Measurements from ENCODE around the gene PDSS1.

The PDSS1 gene

GRCh38 chr10:26700884-26701630 lies 3.6 kb downstream of the PDSS1 start:
- DNase-seq: no peak

GRCh38 chr10:26703096-26703495 lies 5.6 kb downstream of the PDSS1 start:
- DNase-seq: no peak

- no peak for DNase-seq
Observed at GRCh38 chr10:26703974-26704373, 6.5 kb downstream of the PDSS1 start.

GRCh38 chr10:26706206-26706605 lies 8.7 kb downstream of the PDSS1 start:
- no peak for DNase-seq

- DNase-seq: no peak
Observed at GRCh38 chr10:26706936-26707335, 9.4 kb downstream of the PDSS1 start.

- DNase-seq: no peak
Observed at GRCh38 chr10:26711324-26711723, 13.8 kb downstream of the PDSS1 start.

GRCh38 chr10:26714415-26715136 lies 17.1 kb downstream of the PDSS1 start:
- no peak for DNase-seq

- DNase-seq: no peak
Observed at GRCh38 chr10:26715137-26715487, 17.6 kb downstream of the PDSS1 start.

- DNase-seq: no peak
Observed at GRCh38 chr10:26717476-26717875, 20.0 kb downstream of the PDSS1 start.

- no peak for DNase-seq
Observed at GRCh38 chr10:26721561-26721960, 24.1 kb downstream of the PDSS1 start.

- no peak for DNase-seq
Observed at GRCh38 chr10:26723016-26723415, 25.5 kb downstream of the PDSS1 start.

- DNase-seq: no peak
Observed at GRCh38 chr10:26725837-26726727, 28.6 kb downstream of the PDSS1 start.

- no peak for DNase-seq
Observed at GRCh38 chr10:26727005-26727404, 29.5 kb downstream of the PDSS1 start.

GRCh38 chr10:26728957-26729356 lies 31.5 kb downstream of the PDSS1 start:
- no peak for DNase-seq

GRCh38 chr10:26729395-26729794 lies 31.9 kb downstream of the PDSS1 start:
- no peak for DNase-seq

- DNase-seq: no peak
Observed at GRCh38 chr10:26730552-26730951, 33.1 kb downstream of the PDSS1 start.

- no peak for DNase-seq
Observed at GRCh38 chr10:26733750-26734568, 36.5 kb downstream of the PDSS1 start.

- DNase-seq: no peak
Observed at GRCh38 chr10:26735435-26735834, 37.9 kb downstream of the PDSS1 start.

- no peak for DNase-seq
Observed at GRCh38 chr10:26737730-26738129, 40.2 kb downstream of the PDSS1 start.

- DNase-seq: no peak
Observed at GRCh38 chr10:26738301-26738911, 40.9 kb downstream of the PDSS1 start.

- no peak for DNase-seq
Observed at GRCh38 chr10:26739071-26739631, 41.6 kb downstream of the PDSS1 start.

- no peak for DNase-seq
Observed at GRCh38 chr10:26741368-26741767, 43.9 kb downstream of the PDSS1 start.

Measured in NK-92 treated with Interleukin-12 subunit alpha and Interleukin-12 subunit beta, amount 100 ng/mL, for 24 hours (cell line).